GM18868 (cell line): ENCODE data around the gene PSD.

Experiments
- ATAC-seq: cut with Tn5 transposase; IDR thresholded peaks from one replicate; pipeline ENCODE4 v1.9.1; 2021; ENCODE audit warnings: mild to moderate bottlenecking, moderate library complexity; ENCODE audit not compliant: unreplicated experiment

Gene PSD

GRCh38 chr10:102421507-102421756 lies 2.8 kb upstream of the PSD start:
- no peak for ATAC-seq

GRCh38 chr10:102420714-102421506 lies 2.3 kb upstream of the PSD start, which contains the start of gene FBXL15:
Gene FBXL15, plus strand, starts transcription at chr10:102420836. Its CDS starts 294 bp downstream, at chr10:102421130.
- ATAC-seq, result peak; percentile 70

GRCh38 chr10:102420181-102420713 lies 1.7 kb upstream of the PSD start:
- no peak for ATAC-seq

DNA sequence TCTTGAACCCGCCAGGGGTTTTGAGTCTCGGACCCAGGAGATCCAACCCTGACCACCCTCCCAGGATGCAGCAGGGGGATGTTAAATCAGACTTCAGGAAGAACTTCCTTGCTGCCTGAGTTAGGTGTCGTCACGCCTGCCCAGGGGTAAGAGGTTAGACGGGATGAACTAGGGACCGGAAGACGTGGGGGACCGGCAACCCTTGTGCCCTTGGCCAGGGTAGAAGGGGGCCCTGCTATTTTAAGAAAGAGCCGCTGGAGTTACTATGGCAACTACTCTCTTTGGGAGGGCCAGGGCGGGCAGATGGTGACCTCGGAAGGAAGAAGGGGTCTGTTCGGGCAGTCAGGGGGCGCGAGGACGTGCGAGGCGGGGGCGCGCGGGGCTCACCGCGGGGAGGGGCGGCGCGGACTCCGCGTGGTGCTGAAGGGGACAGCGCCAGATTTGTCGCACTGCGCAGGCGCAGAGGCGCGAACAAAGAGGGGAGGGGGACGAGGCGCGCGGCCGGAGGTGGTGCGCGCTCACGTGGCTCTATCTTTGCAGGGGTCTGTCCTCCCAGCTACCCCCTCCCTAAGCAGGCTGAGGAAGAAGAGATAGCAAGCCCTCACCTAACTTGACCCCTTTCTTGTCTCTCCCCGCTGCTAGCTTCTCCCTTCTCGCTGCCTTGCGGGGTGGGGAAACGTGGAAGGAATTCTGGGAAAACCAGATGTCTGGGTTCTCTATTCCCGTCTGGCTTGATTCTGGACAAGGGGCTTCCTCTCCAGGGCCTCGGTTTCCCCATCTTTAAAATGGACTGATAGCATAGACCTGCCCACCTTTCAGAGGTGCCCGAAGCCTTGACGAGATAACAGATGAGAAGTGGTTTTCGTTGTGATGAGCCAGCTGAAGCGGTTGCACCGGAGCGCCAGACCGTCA lies 940 bp upstream of the PSD start:
- no peak for ATAC-seq

DNA sequence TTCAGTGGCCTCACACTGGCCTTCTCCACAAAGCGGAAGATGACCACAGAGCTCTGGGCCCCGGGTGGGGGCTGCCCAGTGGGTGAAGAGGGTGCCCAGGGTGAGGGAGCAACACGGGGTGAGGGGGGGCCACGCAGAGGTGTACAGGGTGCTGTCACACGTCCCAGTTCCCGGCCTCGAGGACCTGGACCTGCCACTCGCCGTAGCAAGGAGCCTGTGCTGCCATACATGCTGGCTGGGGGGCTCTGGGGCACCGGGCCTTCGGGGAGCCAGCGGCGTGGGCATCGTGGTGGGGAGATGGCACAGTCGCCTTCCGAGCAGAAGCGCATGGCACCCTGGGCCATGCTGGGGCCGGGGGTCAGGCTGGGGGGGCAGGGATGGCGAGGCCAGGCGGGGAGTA lies 1.9 kb downstream of the PSD start:
- ATAC-seq, result no peak

GRCh38 chr10:102416283-102416682 lies 2.3 kb downstream of the PSD start:
- ATAC-seq, result no peak

- ATAC-seq, result no peak
Measured at GRCh38 chr10:102414749-102415148, 3.8 kb downstream of the PSD start.

- ATAC-seq, result no peak
Measured at GRCh38 chr10:102413806-102414561, 4.6 kb downstream of the PSD start.

DNA sequence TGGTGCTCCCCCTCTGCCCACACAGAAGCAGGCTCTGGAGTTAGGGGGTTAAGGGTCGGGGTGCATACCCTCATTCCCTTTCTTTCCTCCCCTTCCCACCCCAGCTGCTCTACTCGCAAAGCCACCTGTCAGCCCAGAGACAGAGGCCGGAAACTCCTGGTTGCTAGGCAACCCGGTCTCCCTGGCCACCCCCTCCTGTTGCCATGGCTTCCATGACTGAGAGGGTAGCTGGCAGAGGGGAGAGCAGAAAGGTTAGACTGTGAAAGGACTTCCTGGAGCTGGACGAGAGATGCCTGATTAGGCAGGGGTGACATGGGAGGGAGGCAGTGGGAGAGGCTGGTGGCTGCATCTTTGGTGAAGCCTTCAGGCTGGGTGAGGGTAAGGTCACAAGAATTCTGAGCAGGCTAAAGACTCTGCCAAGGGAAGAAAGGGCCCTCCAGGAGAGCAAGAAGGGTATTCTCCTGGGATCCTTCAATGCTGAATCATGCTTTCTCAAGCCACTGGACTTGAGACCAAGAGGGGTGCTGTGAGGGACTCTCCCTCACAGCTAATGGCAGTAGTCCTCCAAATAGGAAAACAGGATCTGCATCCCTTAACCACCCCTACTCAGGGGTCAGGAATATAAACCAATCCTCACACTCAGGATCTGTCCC lies 5.4 kb downstream of the PSD start:
- ATAC-seq, result no peak

DNA sequence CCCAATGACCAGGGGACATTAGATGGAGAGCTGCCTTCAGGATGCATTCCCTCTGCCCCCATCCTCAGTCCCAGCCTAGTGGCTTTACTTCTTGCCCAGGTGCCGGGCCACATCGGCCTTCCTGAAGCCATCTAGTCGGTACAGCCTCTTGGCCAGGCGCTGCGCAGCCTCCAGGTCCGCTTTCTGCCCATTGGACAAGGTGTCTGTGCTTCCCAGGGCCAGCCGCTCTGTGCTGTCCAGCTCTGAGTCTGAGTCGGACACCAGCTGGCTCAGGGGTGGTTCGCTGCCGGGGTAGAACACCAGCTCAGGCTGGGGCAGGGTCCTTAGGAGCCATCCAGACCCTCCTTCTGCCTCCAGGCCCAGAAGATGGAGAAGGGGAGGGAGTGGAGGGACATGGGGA lies 6.3 kb downstream of the PSD start:
- ATAC-seq, result no peak

- no peak for ATAC-seq
Measured at GRCh38 chr10:102411341-102412255, 7.0 kb downstream of the PSD start.

- no peak for ATAC-seq
Measured at GRCh38 chr10:102410429-102411073, 8.0 kb downstream of the PSD start.

DNA sequence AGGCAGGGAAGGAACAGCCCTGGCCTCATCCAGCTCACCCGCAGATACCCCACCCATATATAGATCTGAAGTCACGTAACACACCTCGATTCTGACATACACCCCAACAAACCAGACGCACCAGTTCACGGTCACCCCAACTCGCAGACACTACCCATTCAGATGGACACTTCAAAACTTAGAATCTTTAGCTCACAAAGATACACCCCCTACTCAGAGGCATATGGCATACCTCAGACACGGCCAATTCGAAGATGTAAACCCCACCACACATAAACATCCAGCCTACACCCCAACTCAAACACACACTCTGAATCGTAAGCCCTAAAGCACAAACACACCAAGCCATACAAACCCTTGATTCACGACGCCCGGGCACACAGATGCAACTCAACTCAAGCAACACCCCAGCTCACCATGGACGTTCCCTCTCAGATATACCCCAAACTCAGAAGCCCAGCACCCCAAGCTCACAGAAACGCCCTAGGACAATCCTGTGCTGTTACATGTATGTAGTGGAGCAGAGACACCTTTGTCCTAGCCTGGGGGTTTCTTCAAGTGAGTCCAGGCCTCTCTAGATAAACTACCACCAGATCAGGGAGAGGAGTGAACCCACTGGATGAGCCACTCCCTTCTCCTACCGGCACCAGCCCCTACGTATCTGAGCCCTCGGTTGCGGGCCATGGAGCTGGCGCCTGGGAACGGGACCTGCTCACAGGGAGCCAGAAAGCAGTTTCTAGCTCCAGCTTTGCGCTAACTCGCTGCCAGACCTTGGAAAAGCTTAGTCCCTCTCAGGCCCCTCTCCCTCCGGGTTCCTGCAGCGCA lies 8.8 kb downstream of the PSD start:
- no peak for ATAC-seq

- no peak for ATAC-seq
Measured at GRCh38 chr10:102408728-102409603, 9.6 kb downstream of the PSD start.

- ATAC-seq, result no peak
Measured at GRCh38 chr10:102408131-102408727, 10.4 kb downstream of the PSD start.

DNA sequence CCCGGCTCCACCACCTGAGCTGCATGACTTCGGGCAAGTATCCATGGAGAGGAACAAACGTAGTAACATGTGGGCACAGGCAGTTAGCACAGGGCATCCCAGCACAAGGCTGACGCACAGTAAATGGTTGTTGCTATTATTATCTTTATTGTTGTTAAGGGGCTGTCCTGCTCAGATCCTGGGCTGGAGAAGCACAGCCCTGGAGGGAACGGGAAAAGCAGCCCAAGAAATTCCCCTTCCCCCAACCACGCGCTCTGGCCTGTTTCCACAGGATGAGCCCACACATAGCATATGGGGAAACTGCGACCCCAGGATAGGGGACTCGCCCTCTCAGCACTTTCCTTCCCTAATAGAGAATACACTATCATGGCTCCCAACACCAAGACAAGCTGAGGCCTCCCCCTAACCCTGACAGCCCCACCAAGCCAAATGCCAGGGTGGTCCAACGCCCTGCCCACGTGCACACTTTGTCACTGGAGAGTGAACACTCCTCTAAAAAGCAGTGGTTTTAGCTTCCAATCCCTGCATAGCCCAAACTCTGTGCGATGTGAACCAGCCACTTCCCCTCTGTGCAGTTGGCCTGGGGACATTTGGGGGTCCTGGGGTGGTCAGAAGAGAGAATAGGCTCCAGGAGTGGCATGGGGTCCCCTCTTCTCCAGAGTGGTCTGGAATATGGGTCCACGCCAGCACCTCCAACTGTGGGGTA lies 11.0 kb downstream of the PSD start:
- ATAC-seq, result no peak
